Glomerular visceral epithelial cell (primary cell): Measurements from ENCODE around the gene STAT5B.

ENCODE experiments used
- DNase-seq: peaks from one replicate; pipeline ENCODE4 v3.0.0-alpha.2; 2016; ENCODE audit errors: extremely low spot score

Gene STAT5B

DNA sequence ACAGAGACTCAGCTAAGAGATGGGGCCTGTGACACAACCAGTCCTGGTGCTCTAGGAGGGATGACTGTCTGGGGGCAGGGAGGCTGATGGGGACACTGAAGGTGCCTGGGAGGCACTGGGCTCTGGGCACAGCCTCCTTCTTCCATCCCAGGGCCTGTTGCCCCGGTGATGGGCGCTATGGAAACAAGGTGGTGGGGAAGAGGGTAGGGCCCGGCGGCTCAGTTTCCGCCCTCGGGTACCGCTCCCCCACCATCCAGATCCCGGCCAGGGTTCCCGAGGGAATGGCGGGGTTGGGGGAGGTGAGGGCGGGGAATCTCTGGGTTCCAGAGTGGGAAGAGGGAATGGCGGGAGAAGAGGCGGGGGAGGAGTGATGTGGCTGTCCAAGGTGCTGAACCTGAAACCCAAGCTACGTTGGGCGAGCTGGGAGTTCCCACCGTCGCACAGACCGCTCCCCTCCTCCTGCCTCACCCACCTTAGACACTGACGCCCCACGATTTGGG is 96.2 kb downstream of the STAT5B start:
- no peak for DNase-seq

DNA sequence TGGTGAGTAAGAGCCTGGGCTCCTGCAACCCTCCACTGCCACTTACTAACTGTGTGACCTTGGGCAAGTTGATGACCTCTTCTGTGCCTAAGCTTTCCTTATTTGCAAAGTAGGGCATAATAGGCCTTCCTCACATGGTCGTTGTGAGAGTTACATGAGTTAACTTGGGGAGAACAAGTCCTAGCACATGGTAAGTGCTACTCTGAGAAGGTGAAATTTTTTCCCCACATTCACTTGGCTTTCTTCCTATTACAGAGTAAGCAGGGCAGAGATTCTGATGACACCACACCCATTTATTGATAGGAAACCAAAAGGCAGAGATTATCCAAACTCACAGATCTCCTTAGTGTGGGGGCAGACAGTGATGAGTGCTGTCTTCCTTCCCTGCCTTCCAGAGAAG is 96.9 kb downstream of the STAT5B start:
- DNase-seq = no peak

DNA sequence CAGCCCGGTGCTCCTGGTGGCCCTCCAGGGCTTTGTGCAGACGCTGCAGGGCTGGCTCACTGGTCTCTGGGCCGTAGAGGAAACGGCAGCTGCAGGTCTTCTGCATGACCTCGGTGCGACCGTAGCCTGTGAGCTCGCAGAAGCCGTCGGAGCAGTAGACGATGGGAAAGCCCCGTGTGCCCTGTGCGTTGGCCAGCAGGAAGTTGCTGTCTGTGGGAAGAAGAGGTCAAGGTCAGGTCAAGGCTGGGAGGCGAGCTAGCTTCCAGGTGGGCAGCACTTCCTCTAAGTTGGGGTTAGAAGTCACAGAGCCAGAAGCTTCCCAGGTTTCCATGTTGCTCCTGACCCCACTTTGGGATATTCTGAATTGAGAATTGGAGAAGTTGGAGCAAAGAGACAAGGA is 97.4 kb downstream of the STAT5B start:
- DNase-seq = no peak

- DNase-seq = no peak
These were observed 98.5 kb downstream of the STAT5B start for GRCh38 chr17:42177684-42178083.

- DNase-seq = no peak
These were observed 101.9 kb downstream of the STAT5B start for GRCh38 chr17:42174126-42174783.

DNA sequence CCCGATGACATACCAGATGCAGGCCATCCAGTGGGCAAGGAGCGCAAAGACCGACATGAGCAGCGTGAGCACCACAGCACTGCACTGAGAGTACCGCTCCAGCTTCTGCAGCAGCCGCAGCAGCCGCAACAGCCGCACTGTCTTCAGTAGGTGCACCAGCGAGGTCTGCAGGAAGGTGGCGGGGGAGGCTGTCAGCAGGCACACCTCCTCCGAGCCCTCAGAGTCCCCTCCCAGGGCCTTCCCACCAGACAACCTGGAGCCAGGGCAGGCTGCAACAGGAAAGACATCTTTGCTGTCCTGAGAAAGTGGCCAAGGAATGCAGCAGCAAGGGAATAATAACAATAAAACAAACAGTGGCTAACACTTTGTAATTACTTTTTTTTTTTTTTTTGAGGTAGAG is 104.4 kb downstream of the STAT5B start:
- no peak for DNase-seq

DNA sequence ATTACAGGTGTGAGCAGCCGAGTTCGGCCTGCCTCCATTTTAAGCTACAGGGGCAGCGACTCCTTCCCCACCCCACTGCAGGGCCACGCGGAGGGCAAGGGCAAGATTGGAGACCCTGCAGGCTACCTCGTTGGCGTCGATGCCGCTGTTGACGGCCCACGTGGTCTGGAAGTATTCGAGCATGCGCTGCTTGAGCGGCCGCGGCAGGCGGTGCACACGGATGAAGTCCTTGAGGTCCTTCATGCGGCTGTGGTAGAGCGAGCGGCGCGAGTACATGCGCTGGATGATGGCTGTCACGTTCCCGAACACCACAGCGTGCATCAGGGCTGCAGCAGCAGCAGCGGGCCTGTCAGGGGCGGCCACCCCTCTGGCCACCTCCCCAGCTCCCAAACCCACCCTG is 106.8 kb downstream of the STAT5B start:
- no peak for DNase-seq

- no peak for DNase-seq
These were observed 108.4 kb downstream of the STAT5B start for GRCh38 chr17:42167807-42168206.

- DNase-seq = no peak
These were observed 109.9 kb downstream of the STAT5B start for GRCh38 chr17:42166196-42166763.

GRCh38 chr17:42165751-42166150 is 110.4 kb downstream of the STAT5B start:
- DNase-seq = no peak

DNA sequence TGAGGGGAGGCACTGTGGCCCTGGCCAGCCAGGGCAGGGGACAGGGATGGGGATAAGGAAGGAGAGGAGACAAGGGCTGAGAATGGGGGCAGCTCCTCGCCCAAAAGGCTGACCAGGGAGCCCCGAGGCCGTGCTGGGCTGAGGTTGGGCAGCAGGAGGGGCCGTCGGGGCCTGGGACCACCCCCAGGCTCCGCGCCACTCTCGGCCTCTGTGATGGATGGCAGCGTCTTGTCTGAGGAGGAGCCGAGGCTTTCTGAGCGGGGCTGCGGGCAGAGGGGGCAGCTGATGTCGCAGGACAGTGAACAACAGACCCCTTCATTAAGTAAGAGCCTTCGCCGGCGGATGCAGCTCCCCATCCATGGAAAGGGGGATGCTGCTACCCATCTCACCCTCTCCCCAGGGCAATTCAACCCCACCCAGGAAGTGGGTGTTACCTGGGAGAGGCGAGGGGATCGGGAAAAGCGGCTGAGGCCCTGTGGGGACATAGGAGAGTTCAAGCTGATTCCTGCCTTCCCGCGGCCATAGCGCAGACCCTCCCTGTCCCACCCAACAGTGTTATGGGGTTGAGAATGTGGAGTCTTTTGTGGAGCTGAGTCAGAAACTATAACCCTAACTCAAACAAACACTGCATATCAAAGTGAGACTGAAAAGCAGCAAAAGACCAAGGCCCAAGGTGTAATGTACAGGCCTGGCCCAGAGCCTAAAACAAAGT is 112.3 kb downstream of the STAT5B start:
- no peak for DNase-seq

DNA sequence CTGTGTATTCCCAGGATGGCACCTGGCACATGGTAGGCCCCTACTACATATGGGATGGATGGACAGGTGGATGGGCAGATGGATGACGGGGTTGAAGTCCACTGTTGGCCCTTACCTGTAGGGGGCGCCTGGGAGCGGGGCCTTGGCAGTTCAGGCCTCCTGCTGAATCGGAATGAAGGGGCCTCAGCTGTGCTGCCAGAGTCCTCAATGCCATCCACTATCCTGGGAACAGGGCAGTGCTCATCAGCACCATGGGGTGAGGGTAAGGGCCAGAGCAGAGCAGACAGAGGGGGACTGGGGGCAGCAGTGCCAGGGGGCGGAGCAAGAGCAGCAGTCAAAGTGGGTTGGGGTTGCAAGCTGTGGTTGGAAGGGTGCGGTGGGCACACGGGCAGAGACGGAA is 113.1 kb downstream of the STAT5B start:
- DNase-seq = no peak

GRCh38 chr17:42160531-42160910 is 115.7 kb downstream of the STAT5B start:
- DNase-seq = no peak

GRCh38 chr17:42159796-42160530 is 116.2 kb downstream of the STAT5B start:
- no peak for DNase-seq

GRCh38 chr17:42155614-42156045 is 120.6 kb downstream of the STAT5B start:
- DNase-seq = no peak

- DNase-seq = no peak
These were observed 122.1 kb downstream of the STAT5B start for GRCh38 chr17:42153919-42154742.
